Measurements from ENCODE around the gene BLACAT1.

DNA sequence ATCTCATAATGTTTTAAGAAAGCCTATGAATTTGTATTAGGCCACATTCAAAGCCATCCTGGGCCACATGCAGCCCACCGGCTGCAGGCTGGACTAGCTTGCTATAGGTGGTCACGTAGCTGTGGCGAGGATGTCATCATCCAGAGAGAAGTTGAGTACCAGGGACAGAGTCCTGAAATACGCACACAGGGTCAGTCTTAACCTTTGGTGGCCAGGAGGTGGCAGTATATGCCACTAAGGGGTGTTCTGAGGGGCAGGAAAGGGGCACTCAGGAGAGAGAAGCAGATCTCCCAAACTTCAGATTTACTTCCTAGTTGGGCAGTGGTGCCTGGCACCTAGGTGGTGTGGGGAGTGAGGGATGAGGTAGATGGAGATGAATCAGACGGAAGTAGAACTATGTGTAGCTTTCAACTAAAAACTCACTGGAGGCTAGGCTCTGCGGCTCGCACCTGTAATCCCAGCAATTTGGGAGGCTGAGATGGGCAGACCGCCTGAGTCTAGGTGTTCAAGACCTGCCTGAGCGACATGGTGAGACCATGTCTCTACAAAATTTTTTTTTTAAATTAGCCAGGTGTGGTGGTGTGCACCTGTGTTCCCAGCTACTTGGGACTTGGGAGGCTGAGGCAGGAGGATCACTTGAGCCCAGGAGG lies 32.4 kb upstream of the BLACAT1 start:
- TF ChIP-seq, protein P1, sequence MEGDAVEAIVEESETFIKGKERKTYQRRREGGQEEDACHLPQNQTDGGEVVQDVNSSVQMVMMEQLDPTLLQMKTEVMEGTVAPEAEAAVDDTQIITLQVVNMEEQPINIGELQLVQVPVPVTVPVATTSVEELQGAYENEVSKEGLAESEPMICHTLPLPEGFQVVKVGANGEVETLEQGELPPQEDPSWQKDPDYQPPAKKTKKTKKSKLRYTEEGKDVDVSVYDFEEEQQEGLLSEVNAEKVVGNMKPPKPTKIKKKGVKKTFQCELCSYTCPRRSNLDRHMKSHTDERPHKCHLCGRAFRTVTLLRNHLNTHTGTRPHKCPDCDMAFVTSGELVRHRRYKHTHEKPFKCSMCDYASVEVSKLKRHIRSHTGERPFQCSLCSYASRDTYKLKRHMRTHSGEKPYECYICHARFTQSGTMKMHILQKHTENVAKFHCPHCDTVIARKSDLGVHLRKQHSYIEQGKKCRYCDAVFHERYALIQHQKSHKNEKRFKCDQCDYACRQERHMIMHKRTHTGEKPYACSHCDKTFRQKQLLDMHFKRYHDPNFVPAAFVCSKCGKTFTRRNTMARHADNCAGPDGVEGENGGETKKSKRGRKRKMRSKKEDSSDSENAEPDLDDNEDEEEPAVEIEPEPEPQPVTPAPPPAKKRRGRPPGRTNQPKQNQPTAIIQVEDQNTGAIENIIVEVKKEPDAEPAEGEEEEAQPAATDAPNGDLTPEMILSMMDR (conservative IDR thresholded peaks at IDR 0.05; ENCODE audit: low read depth, low read length): peak; percentile 73
- TF ChIP-seq SMC3 (IDR thresholded peaks at IDR 0.05; ENCODE audit: low read depth, low read length) (peak; percentile 79), BHLHE40 (IDR thresholded peaks at IDR 0.05; ENCODE audit: low read depth, low read length) (no peak), CEBPB (IDR thresholded peaks at IDR 0.05; ENCODE audit: low read depth, low read length) (peak; percentile 58), POLR2A (IDR thresholded peaks at IDR 0.05; ENCODE audit: low read depth, low read length) (no peak), CHD1 (IDR thresholded peaks at IDR 0.05; ENCODE audit: low read depth, low read length) (no peak)

Data from IMR-90 (cell line).